OCI-LY3 (cell line): ENCODE measurements around the gene SRGN.
A peak's percentile ranks its signal among the peaks of the same experiment; 100 is the strongest.

Experiments used
- H2AFZ ChIP-seq: fragments of 200-600, 300-600 bp; shearing (Covaris generic); 2 replicates; pipeline ENCODE4 v1.6.0; 2014; ENCODE audit warnings: antibody characterized with exemption, low read depth, low read length
- H3K27ac ChIP-seq: fragments of 200-600, 300-600 bp; sonication (generic); 2 replicates; pipeline ENCODE4 v1.5.1; 2014; ENCODE audit warnings: mild to moderate bottlenecking, low read length, moderate library complexity, mixed read lengths
- H3K27me3 ChIP-seq: fragments of 200-600, 300-600 bp; sonication (generic); 2 replicates; pipeline ENCODE4 v1.6.1; 2014; ENCODE audit warnings: low read depth, low read length, mixed read lengths
- H3K36me3 ChIP-seq: fragments of 200-600, 300-600 bp; sonication (generic); replicated peaks from 2 replicates; pipeline ENCODE3; 2014; ENCODE audit warnings: low read depth, low read length, mixed read lengths
- H3K4me1 ChIP-seq: fragments of 300-600, 200-600 bp; sonication (generic); 2 replicates; pipeline ENCODE4 v1.6.1; 2014; ENCODE audit warnings: low read length, mixed read lengths
- H3K4me2 ChIP-seq: fragments of 200-600, 300-600 bp; sonication (generic); 2 replicates; pipeline ENCODE4 v1.6.1; 2014; ENCODE audit warnings: low read length, mixed read lengths
- H3K4me3 ChIP-seq: fragments of 300-600, 200-600 bp; sonication (generic); 2 replicates; pipeline ENCODE4 v1.5.1; 2014; ENCODE audit warnings: antibody characterized with exemption, mild to moderate bottlenecking, low read length, moderate library complexity
- H3K79me2 ChIP-seq: fragments of 300-600, 200-600 bp; shearing (Covaris generic); 2 replicates; pipeline ENCODE4 v1.6.1; 2014; ENCODE audit warnings: mild to moderate bottlenecking, low read length, mixed read lengths
- H3K9ac ChIP-seq: fragments of 300-600, 200-600 bp; shearing (Covaris generic); 2 replicates; pipeline ENCODE4 v1.6.0; 2014; ENCODE audit warnings: mild to moderate bottlenecking, low read length, moderate library complexity
- H3K9me3 ChIP-seq: fragments of 200-600, 300-600 bp; shearing (Covaris generic); 2 replicates; pipeline ENCODE4 v1.6.1; 2014; ENCODE audit warnings: low read length, mixed read lengths; ENCODE audit not compliant: insufficient read depth
- H4K20me1 ChIP-seq: fragments of 200-600, 300-600 bp; sonication (generic); 2 replicates; pipeline ENCODE4 v1.6.1; 2016; ENCODE audit warnings: low read length, mixed read lengths; ENCODE audit not compliant: insufficient read depth
- EZH2phosphoT487 ChIP-seq: fragments of 200-600 bp; shearing (Covaris generic); IDR thresholded peaks from 2 replicates; pipeline ENCODE4 v1.6.1; 2018; ENCODE audit warnings: antibody characterized with exemption, mixed run types, low read depth
- TF ChIP-seq, protein P1 (sequence below): fragments of 200-600, 300-600 bp; sonication (generic); IDR thresholded peaks from 2 replicates; pipeline ENCODE4 v1.5.1; 2014; ENCODE audit warnings: antibody characterized with exemption, low read length, low read depth

The SRGN gene

GRCh38 chr10:69043931-69044531 lies 43.9 kb upstream of the SRGN start:
- H3K9me3 ChIP-seq: no peaks in the 10 kb centered on the region
- H3K79me2 ChIP-seq: no peaks in the 10 kb centered on the region
- H2AFZ ChIP-seq: peak overlapping the region; percentile 86
- H3K4me3 ChIP-seq: peak overlapping the region; percentile 36
- no peaks in the 10 kb centered on the region for H3K27me3 ChIP-seq
- peaks cover 45% of the 10 kb centered on the region for H3K4me1 ChIP-seq
- TF ChIP-seq, protein P1, sequence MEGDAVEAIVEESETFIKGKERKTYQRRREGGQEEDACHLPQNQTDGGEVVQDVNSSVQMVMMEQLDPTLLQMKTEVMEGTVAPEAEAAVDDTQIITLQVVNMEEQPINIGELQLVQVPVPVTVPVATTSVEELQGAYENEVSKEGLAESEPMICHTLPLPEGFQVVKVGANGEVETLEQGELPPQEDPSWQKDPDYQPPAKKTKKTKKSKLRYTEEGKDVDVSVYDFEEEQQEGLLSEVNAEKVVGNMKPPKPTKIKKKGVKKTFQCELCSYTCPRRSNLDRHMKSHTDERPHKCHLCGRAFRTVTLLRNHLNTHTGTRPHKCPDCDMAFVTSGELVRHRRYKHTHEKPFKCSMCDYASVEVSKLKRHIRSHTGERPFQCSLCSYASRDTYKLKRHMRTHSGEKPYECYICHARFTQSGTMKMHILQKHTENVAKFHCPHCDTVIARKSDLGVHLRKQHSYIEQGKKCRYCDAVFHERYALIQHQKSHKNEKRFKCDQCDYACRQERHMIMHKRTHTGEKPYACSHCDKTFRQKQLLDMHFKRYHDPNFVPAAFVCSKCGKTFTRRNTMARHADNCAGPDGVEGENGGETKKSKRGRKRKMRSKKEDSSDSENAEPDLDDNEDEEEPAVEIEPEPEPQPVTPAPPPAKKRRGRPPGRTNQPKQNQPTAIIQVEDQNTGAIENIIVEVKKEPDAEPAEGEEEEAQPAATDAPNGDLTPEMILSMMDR: no peak
- no peak for TF ChIP-seq EZH2phosphoT487
- no peaks in the 10 kb centered on the region for H4K20me1 ChIP-seq
- H3K4me2 ChIP-seq: peak overlapping the region; percentile 72
- peak overlapping the region; percentile 61 for H3K9ac ChIP-seq
- H3K36me3 ChIP-seq: no peaks in the 10 kb centered on the region
- peak overlapping the region; percentile 92 for H3K27ac ChIP-seq

GRCh38 chr10:69044546-69044945 lies 43.4 kb upstream of the SRGN start:
- no peaks in the 10 kb centered on the region for H4K20me1 ChIP-seq
- no peaks in the 10 kb centered on the region for H3K36me3 ChIP-seq
- peak overlapping the region; percentile 16; the same call in 1 of the 2 replicates for H3K4me3 ChIP-seq
- H3K4me1 ChIP-seq: peaks cover 49% of the 10 kb centered on the region
- no peaks in the 10 kb centered on the region for H3K27me3 ChIP-seq
- peak overlapping the region; percentile 92 for H3K27ac ChIP-seq
- TF ChIP-seq, protein P1: no peak
- no peak for TF ChIP-seq EZH2phosphoT487
- H3K79me2 ChIP-seq: no peaks in the 10 kb centered on the region
- no peak overlapping the region for H2AFZ ChIP-seq
- peak overlapping the region; percentile 72 for H3K4me2 ChIP-seq
- H3K9ac ChIP-seq: peak overlapping the region; percentile 50
- no peaks in the 10 kb centered on the region for H3K9me3 ChIP-seq

GRCh38 chr10:69045441-69046300 lies 42.2 kb upstream of the SRGN start:
- Histone ChIP-seq H3K4me2 (peak overlapping the region; percentile 42), H3K36me3 (no peaks in the 10 kb centered on the region), H3K9ac (peak overlapping the region; percentile 35; the same call in 1 of the 2 replicates), H3K4me1 (peaks cover 53% of the 10 kb centered on the region), H3K9me3 (no peaks in the 10 kb centered on the region), H3K4me3 (no peak overlapping the region), H2AFZ (peak overlapping the region; percentile 78), H3K79me2 (no peaks in the 10 kb centered on the region), H3K27me3 (no peaks in the 10 kb centered on the region), H3K27ac (peak overlapping the region; percentile 92), H4K20me1 (no peaks in the 10 kb centered on the region)
- TF ChIP-seq, protein P1: no peak
- no peak for TF ChIP-seq EZH2phosphoT487

GRCh38 chr10:69047111-69047832 lies 40.6 kb upstream of the SRGN start:
- Histone ChIP-seq H3K9me3 (no peaks in the 10 kb centered on the region), H2AFZ (no peak overlapping the region), H3K79me2 (no peaks in the 10 kb centered on the region), H3K27me3 (no peaks in the 10 kb centered on the region), H3K27ac (no peak overlapping the region), H3K4me3 (no peak overlapping the region), H3K4me2 (no peak overlapping the region), H3K36me3 (no peaks in the 10 kb centered on the region), H4K20me1 (no peaks in the 10 kb centered on the region), H3K9ac (no peak overlapping the region), H3K4me1 (peaks cover 68% of the 10 kb centered on the region)
- TF ChIP-seq, protein P1: no peak
- TF ChIP-seq EZH2phosphoT487: no peak
